Measurements from ENCODE around the gene DCAF5.

DNA sequence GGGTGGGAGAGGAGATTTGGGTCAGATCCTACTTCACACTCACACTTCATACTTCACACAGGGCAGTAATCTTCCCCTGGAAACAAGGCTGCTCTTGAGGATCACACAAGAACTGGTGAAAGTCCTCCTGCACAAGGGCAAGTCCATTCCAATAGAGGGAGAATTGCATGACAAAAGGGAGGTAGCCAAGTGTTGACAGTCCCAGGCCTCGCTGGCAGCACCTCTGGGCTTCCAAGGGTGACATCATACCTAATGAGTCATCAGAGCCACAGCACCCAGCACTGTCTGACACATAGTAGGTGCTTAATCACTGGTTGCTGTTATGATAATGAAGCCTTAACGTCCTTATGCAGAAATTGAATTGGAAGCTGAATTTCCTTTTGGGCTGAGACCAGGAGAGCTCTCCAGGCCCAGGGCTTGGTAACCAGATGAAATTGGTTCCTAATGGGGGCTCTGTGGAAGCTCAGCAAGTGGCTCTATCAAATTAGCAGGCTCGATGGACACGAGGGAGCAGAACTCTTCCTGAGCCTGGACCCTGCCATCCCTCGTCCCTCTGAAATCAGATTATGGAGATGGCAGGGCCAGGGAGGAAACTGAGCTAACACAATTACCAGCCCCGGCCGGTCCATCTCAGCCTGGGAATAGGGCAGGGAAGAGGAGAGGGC, 115.0 kb downstream of the DCAF5 start:
- no peak for TF ChIP-seq POLR2A (IDR thresholded peaks at IDR 0.05)
- TF ChIP-seq, protein P1, sequence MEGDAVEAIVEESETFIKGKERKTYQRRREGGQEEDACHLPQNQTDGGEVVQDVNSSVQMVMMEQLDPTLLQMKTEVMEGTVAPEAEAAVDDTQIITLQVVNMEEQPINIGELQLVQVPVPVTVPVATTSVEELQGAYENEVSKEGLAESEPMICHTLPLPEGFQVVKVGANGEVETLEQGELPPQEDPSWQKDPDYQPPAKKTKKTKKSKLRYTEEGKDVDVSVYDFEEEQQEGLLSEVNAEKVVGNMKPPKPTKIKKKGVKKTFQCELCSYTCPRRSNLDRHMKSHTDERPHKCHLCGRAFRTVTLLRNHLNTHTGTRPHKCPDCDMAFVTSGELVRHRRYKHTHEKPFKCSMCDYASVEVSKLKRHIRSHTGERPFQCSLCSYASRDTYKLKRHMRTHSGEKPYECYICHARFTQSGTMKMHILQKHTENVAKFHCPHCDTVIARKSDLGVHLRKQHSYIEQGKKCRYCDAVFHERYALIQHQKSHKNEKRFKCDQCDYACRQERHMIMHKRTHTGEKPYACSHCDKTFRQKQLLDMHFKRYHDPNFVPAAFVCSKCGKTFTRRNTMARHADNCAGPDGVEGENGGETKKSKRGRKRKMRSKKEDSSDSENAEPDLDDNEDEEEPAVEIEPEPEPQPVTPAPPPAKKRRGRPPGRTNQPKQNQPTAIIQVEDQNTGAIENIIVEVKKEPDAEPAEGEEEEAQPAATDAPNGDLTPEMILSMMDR (IDR thresholded peaks at IDR 0.05): no peak
